Esophagus muscularis mucosa (tissue), 4 donors: ENCODE data around the gene AFF3.
"Not testable (repeated sequence)": the region's sequence is repeated elsewhere in the genome, so short reads cannot be mapped to it uniquely, and the experiment has no call there.

Experiments
- EP300 ChIP-seq: sonication (generic); formaldehyde crosslinking; IDR thresholded peaks from one replicate; pipeline ENCODE4 v1.6.1; 2017; ENCODE audit warnings: antibody characterized with exemption
- POLR2A ChIP-seq: fragments of 450-650 bp; IDR thresholded peaks from one replicate; pipeline ENCODE4 v1.6.1; 2017; ENCODE audit warnings: antibody characterized with exemption, moderate library complexity, mild to moderate bottlenecking, low read depth
- POLR2AphosphoS5 ChIP-seq, 2 donors: sonication (generic); formaldehyde crosslinking; IDR thresholded peaks; one replicate each; pipeline ENCODE4 v1.6.1; 2017; ENCODE audit warnings: antibody characterized with exemption in 2 of 2
- TF ChIP-seq, protein P1 (sequence below), 3 experiments: fragments of 200-600 bp in 2 of 3; fragments of 450-650 bp in 1 of 3; sonication (generic) in 2 of 3; IDR thresholded peaks; one replicate each; pipeline ENCODE4 v1.5.1; 2017 to 2019; ENCODE audit warnings: antibody characterized with exemption in 3 of 3, mild to moderate bottlenecking in 2 of 3, moderate library complexity in 1 of 3

- TF ChIP-seq, protein P1, sequence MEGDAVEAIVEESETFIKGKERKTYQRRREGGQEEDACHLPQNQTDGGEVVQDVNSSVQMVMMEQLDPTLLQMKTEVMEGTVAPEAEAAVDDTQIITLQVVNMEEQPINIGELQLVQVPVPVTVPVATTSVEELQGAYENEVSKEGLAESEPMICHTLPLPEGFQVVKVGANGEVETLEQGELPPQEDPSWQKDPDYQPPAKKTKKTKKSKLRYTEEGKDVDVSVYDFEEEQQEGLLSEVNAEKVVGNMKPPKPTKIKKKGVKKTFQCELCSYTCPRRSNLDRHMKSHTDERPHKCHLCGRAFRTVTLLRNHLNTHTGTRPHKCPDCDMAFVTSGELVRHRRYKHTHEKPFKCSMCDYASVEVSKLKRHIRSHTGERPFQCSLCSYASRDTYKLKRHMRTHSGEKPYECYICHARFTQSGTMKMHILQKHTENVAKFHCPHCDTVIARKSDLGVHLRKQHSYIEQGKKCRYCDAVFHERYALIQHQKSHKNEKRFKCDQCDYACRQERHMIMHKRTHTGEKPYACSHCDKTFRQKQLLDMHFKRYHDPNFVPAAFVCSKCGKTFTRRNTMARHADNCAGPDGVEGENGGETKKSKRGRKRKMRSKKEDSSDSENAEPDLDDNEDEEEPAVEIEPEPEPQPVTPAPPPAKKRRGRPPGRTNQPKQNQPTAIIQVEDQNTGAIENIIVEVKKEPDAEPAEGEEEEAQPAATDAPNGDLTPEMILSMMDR (IDR thresholded peaks at IDR 0.05) = not testable (repeated sequence)
- TF ChIP-seq POLR2A; EP300; POLR2AphosphoS5 (IDR thresholded peaks at IDR 0.05): not testable (repeated sequence)
These were observed 214.6 kb downstream of the AFF3 start for GRCh38 chr2:99927690-99928207.
